ENCODE data around the gene KDM2A. TPM values are rescaled to one million over a fixed set of nuclear protein-coding genes. Genes with fewer than 3 reads are reported as not detected.
"Not testable (repeated sequence)": the region's sequence is repeated elsewhere in the genome, so short reads cannot be mapped to it uniquely, and the experiment has no call there.

The KDM2A gene
- total and polyA plus RNA-seq, 2 donors (not counting 1 experiment from before 2014, with no cell fraction given) = 132 to 229 TPM

DNA sequence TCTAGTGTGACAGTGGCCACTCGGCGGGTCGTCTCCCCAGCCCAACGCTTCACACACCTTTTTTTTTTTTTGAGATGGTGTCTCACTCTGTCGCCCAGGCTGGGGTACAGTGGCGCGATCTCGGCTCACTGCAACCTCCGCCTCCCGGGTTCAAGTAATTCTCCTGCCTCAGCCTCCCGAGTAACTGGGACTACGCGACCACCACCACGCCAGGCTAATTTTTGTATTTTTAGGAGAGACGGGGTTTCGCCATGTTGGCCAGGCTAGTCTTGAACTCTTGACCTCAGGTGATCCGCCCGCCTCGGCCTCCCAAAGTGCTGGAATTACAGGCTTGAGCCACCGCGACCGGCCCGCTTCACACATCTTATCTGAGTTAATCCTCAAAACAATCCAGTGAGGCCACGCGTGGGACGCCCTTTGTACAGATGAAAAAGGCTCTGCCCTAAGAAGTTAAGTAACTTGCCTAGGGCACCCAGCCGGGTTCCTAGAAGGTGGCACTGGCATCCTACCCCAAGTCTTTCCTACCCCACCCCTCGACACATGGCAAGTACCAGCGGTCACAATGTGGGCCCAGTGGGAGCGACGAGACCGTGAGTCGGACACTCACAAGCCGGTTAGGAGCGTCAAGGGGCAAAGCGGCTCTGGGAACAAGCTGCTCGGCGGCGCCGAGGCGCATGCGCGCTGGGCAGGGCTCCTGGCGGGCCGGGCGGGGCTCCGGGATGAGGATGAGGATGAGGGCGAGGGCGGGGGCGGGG is 142.0 kb downstream of the KDM2A start:
- intact Hi-C loops (cut with micrococcal nuclease) = loop anchor here (10.0 kb wide), 1 partner anchor 324 kb away; the partner anchor contains the start of gene GSTP1
- Histone ChIP-seq H3K36me3 (replicated peaks in 1 of 2; ENCODE audit: control extremely low read depth in 1 of 2, control insufficient read depth in 1 of 2, extremely low read depth in 1 of 2, insufficient read depth in 2 of 2, low read length in 1 of 2) (peaks cover 0 to 13% of the 10 kb centered on the region in 2 experiments), H3K4me1 (ENCODE audit: control insufficient read depth in 2 of 2, insufficient read depth in 2 of 2, low read length in 2 of 2) (peaks cover 30% of the 10 kb centered on the region in 2 donors), H3K4me2 (replicated peaks; ENCODE audit: low read depth, low read length, poor library complexity, severe bottlenecking) (peak overlapping the region; percentile 65), H4K20me1 (ENCODE audit: control insufficient read depth, insufficient read depth, low read length, poor library complexity, severe bottlenecking) (peaks cover 11% of the 10 kb centered on the region), H3K9ac (ENCODE audit: low read length) (peak overlapping the region; percentile 23), H3K79me2 (ENCODE audit: control insufficient read depth, insufficient read depth, low read length) (peaks cover 38% of the 10 kb centered on the region), H2AFZ (ENCODE audit: insufficient read depth, low read depth, low read length, poor library complexity, severe bottlenecking) (peak overlapping the region; percentile 66), H3K4me3 (ENCODE audit: control extremely low read depth in 1 of 5, extremely low read depth in 1 of 5, insufficient read depth in 1 of 5, low read depth in 2 of 5, low read length in 4 of 5) (peak overlapping the region in 1 of 5 experiments; percentile 32)
- H3K27ac ChIP-seq (ENCODE audit: low read length in 2 of 2); H3K9me3 ChIP-seq (ENCODE audit: control extremely low read depth in 1 of 3, control insufficient read depth in 2 of 3, insufficient read depth in 1 of 3, low read length in 2 of 3); H3K27me3 ChIP-seq (replicated peaks in 1 of 4; ENCODE audit: control extremely low read depth in 1 of 4, control insufficient read depth in 3 of 4, insufficient read depth in 4 of 4, low read length in 3 of 4); H3K27me3 Mint-ChIP-seq; H3K9me3 Mint-ChIP-seq (ENCODE audit: insufficient read depth); ATAC-seq (ENCODE audit: low read depth); H3K27ac Mint-ChIP-seq: not testable (repeated sequence)
- WGBS (ENCODE audit: insufficient coverage) = 30% methylated on average over 40 of the region's 50 CpGs
- peak; percentile 49 for DNase-seq
- Mint-ChIP-seq H3K4me1 (peaks cover 37% of the 10 kb centered on the region), H3K4me3 (peak overlapping the region; percentile 83)
- ChIA-PET POLR2A (interaction anchor here (2.5 to 4.4 kb wide), 3 partner anchors 21 to 56 kb away, joined by 9 to 22 read pairs (median 10); partner anchors contain the start of gene ANKRD13D), CTCF (interaction anchor here (0.7 to 8.9 kb wide), 19 partner anchors 9 to 321 kb away, joined by 3 to 229 read pairs (median 7); partner anchors contain the start of genes POLD4 and SSH3)

DNA sequence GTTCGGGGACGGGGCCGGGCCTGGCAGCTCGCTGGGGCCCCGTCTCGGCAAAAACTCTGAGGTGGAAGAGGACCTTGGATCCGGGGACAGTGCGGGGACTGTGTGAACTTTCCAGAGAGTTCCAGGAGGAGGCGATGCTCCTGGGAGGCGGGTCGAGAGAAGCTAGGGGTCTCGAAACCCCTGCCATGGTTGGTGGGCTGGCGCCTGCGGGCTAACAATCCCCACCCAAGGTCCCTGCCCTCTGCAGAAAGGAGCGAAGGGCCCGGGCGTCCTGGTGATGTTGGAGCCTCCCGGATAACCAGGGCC is 142.5 kb downstream of the KDM2A start:
- Mint-ChIP-seq H3K4me1 (peaks cover 38% of the 10 kb centered on the region), H3K27me3 (peaks cover 6% of the 10 kb centered on the region), H3K27ac (no peak overlapping the region), H3K4me3 (peak overlapping the region; percentile 84), H3K9me3 (ENCODE audit: insufficient read depth) (no peaks in the 10 kb centered on the region)
- no peak for TF ChIP-seq EZH2 (IDR thresholded peaks at IDR 0.05; ENCODE audit: borderline replicate concordance, insufficient read depth, low read depth, low read length, poor library complexity, severe bottlenecking)
- TF ChIP-seq, protein P1, sequence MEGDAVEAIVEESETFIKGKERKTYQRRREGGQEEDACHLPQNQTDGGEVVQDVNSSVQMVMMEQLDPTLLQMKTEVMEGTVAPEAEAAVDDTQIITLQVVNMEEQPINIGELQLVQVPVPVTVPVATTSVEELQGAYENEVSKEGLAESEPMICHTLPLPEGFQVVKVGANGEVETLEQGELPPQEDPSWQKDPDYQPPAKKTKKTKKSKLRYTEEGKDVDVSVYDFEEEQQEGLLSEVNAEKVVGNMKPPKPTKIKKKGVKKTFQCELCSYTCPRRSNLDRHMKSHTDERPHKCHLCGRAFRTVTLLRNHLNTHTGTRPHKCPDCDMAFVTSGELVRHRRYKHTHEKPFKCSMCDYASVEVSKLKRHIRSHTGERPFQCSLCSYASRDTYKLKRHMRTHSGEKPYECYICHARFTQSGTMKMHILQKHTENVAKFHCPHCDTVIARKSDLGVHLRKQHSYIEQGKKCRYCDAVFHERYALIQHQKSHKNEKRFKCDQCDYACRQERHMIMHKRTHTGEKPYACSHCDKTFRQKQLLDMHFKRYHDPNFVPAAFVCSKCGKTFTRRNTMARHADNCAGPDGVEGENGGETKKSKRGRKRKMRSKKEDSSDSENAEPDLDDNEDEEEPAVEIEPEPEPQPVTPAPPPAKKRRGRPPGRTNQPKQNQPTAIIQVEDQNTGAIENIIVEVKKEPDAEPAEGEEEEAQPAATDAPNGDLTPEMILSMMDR (IDR thresholded peaks at IDR 0.05) = no peak
- ATAC-seq (ENCODE audit: low read depth) (no peak), DNase-seq (no peak)
- ChIA-PET CTCF (interaction anchor here (0.6 to 8.9 kb wide), 27 partner anchors 9 to 369 kb away, joined by 3 to 229 read pairs (median 6); partner anchors contain the start of genes ANKRD13D, POLD4 and SSH3), POLR2A (interaction anchor here (1.2 to 4.4 kb wide), 4 partner anchors 8 to 56 kb away, joined by 5 to 22 read pairs (median 10); partner anchors contain the start of gene ANKRD13D)
- Histone ChIP-seq H3K27me3 (replicated peaks in 1 of 4; ENCODE audit: control extremely low read depth in 1 of 4, control insufficient read depth in 3 of 4, insufficient read depth in 4 of 4, low read length in 3 of 4) (peaks cover 0 to 9% (median 2%) of the 10 kb centered on the region in 4 experiments), H3K27ac (ENCODE audit: low read length in 2 of 2) (no peak overlapping the region), H3K4me3 (ENCODE audit: control extremely low read depth in 1 of 5, extremely low read depth in 1 of 5, insufficient read depth in 1 of 5, low read depth in 2 of 5, low read length in 4 of 5) (no peak overlapping the region), H3K9me3 (ENCODE audit: control extremely low read depth in 1 of 3, control insufficient read depth in 2 of 3, insufficient read depth in 1 of 3, low read length in 2 of 3) (no peaks in the 10 kb centered on the region), H4K20me1 (ENCODE audit: control insufficient read depth, insufficient read depth, low read length, poor library complexity, severe bottlenecking) (peaks cover 7% of the 10 kb centered on the region), H3K4me2 (replicated peaks; ENCODE audit: low read depth, low read length, poor library complexity, severe bottlenecking) (peak overlapping the region; percentile 65), H3K4me1 (ENCODE audit: control insufficient read depth in 2 of 2, insufficient read depth in 2 of 2, low read length in 2 of 2) (peaks cover 31% of the 10 kb centered on the region in 2 donors), H3K36me3 (replicated peaks in 1 of 2; ENCODE audit: control extremely low read depth in 1 of 2, control insufficient read depth in 1 of 2, extremely low read depth in 1 of 2, insufficient read depth in 2 of 2, low read length in 1 of 2) (peaks cover 0 to 8% of the 10 kb centered on the region in 2 experiments), H3K79me2 (ENCODE audit: control insufficient read depth, insufficient read depth, low read length) (peaks cover 39% of the 10 kb centered on the region), H3K9ac (ENCODE audit: low read length) (peak overlapping the region; percentile 23), H2AFZ (ENCODE audit: insufficient read depth, low read depth, low read length, poor library complexity, severe bottlenecking) (peak overlapping the region; percentile 66)
- intact Hi-C loops (cut with micrococcal nuclease) = loop anchor here (10.0 kb wide), 1 partner anchor 323 kb away; the partner anchor contains the start of gene GSTP1
- WGBS (ENCODE audit: insufficient coverage) = 31% methylated on average over 18 of the region's 18 CpGs

All from B cell (primary cell).